ENCODE measurements around the gene TUBGCP3. TPM values are rescaled to one million over a fixed set of nuclear protein-coding genes. Genes with fewer than 3 reads are reported as not detected.
"Not testable (repeated sequence)": the region's sequence is repeated elsewhere in the genome, so short reads cannot be mapped to it uniquely, and the experiment has no call there.

The TUBGCP3 gene
- total and polyA plus RNA-seq, 2 experiments from 2014 or later: 12.5 to 12.9 TPM

- H3K4me3 ChIP-seq: no peak overlapping the region
- H3K9me3 ChIP-seq (ENCODE audit: low read depth): no peaks in the 10 kb centered on the region
- H3K4me1 ChIP-seq (ENCODE audit: low read depth): no peaks in the 10 kb centered on the region
- no peaks in the 10 kb centered on the region for H3K27me3 ChIP-seq
- H3K27ac ChIP-seq: no peak overlapping the region
- DNase-seq (ENCODE audit: low read depth in 1 of 2, low spot score in 1 of 2): no peak
- peaks cover 20% of the 10 kb centered on the region for H3K36me3 ChIP-seq
- TF ChIP-seq CTCF (IDR thresholded peaks at IDR 0.05; ENCODE audit: low read depth, low read length): no peak
These were observed 92.5 kb downstream of the TUBGCP3 start for GRCh38 chr13:112495465-112495864.

GRCh38 chr13:112489199-112489598, 98.8 kb downstream of the TUBGCP3 start:
- H3K27me3 ChIP-seq: no peaks in the 10 kb centered on the region
- peaks cover 14% of the 10 kb centered on the region for H3K4me1 ChIP-seq (ENCODE audit: low read depth)
- no peak for DNase-seq (ENCODE audit: low read depth in 1 of 2, low spot score in 1 of 2)
- H3K9me3 ChIP-seq (ENCODE audit: low read depth): no peaks in the 10 kb centered on the region
- TF ChIP-seq CTCF (IDR thresholded peaks at IDR 0.05; ENCODE audit: low read depth, low read length): no peak
- H3K27ac ChIP-seq: no peak overlapping the region
- H3K4me3 ChIP-seq: no peak overlapping the region
- peaks cover 4% of the 10 kb centered on the region for H3K36me3 ChIP-seq

GRCh38 chr13:112488343-112489050, 99.5 kb downstream of the TUBGCP3 start:
- H3K4me3 ChIP-seq; H3K27ac ChIP-seq; H3K9me3 ChIP-seq (ENCODE audit: low read depth); DNase-seq (ENCODE audit: low read depth in 1 of 2, low spot score in 1 of 2); H3K36me3 ChIP-seq; H3K27me3 ChIP-seq: not testable (repeated sequence)
- H3K4me1 ChIP-seq (ENCODE audit: low read depth): peaks cover 14% of the 10 kb centered on the region

- TF ChIP-seq CTCF (IDR thresholded peaks at IDR 0.05; ENCODE audit: low read depth, low read length): no peak
- no peak for DNase-seq (ENCODE audit: low read depth in 1 of 2, low spot score in 1 of 2)
- H3K27ac ChIP-seq: peak overlapping the region; percentile 89
These were observed 100.8 kb downstream of the TUBGCP3 start for GRCh38 chr13:112487127-112487517.

GRCh38 chr13:112486386-112487126, 101.4 kb downstream of the TUBGCP3 start:
- Histone ChIP-seq H3K4me3 (no peak overlapping the region), H3K4me1 (ENCODE audit: low read depth) (peaks cover 14% of the 10 kb centered on the region), H3K9me3 (ENCODE audit: low read depth) (no peaks in the 10 kb centered on the region), H3K27ac (peak overlapping the region; percentile 89), H3K36me3 (peaks cover 4% of the 10 kb centered on the region), H3K27me3 (no peaks in the 10 kb centered on the region)
- peak in 1 of 2 donors; percentile 46 for DNase-seq (ENCODE audit: low read depth in 1 of 2, low spot score in 1 of 2)
- no peak for TF ChIP-seq CTCF (IDR thresholded peaks at IDR 0.05; ENCODE audit: low read depth, low read length)

More at GRCh38 chr13:112487127-112487517, 100.8 kb downstream of the TUBGCP3 start:
- Histone ChIP-seq H3K9me3 (ENCODE audit: low read depth) (no peaks in the 10 kb centered on the region), H3K4me1 (ENCODE audit: low read depth) (peaks cover 14% of the 10 kb centered on the region), H3K27me3 (no peaks in the 10 kb centered on the region), H3K4me3 (no peak overlapping the region), H3K36me3 (peaks cover 4% of the 10 kb centered on the region)

GRCh38 chr13:112485814-112486213, 102.1 kb downstream of the TUBGCP3 start:
- not testable (repeated sequence) for DNase-seq (ENCODE audit: low read depth in 1 of 2, low spot score in 1 of 2); H3K4me3 ChIP-seq; H3K9me3 ChIP-seq (ENCODE audit: low read depth); H3K36me3 ChIP-seq; H3K27me3 ChIP-seq
- Histone ChIP-seq H3K4me1 (ENCODE audit: low read depth) (peaks cover 14% of the 10 kb centered on the region), H3K27ac (peak overlapping the region; percentile 89)

Measured in cardiac muscle cell (in vitro differentiated cells and primary cell).